NCI-H1092 treated with DMSO at 0.1 percent for 48 hours (cell line): ENCODE results near the gene FCRL1.

Experiments
- DNase-seq: peaks from one replicate; lab custom pipeline; 2025; lab: John Stamatoyannopoulos, UW

The FCRL1 gene

GRCh38 chr1:157819896-157820295 lies at the start of gene FCRL1:
TSS of gene FCRL1 (minus strand) at chr1:157820120. CDS start at chr1:157820037, 83 bp downstream.
- DNase-seq = no peak

GRCh38 chr1:157868654-157869053 lies 48.7 kb upstream of the FCRL1 start:
- no peak for DNase-seq

- DNase-seq = no peak
Observed at GRCh38 chr1:157862114-157863070, 42.5 kb upstream of the FCRL1 start.

- DNase-seq = no peak
Observed at GRCh38 chr1:157856538-157856937, 36.6 kb upstream of the FCRL1 start.

- no peak for DNase-seq
Observed at GRCh38 chr1:157852476-157852875, 32.6 kb upstream of the FCRL1 start.

GRCh38 chr1:157849229-157849875 lies 29.4 kb upstream of the FCRL1 start:
- no peak for DNase-seq

GRCh38 chr1:157844089-157844830 lies 24.3 kb upstream of the FCRL1 start:
- no peak for DNase-seq

- no peak for DNase-seq
Observed at GRCh38 chr1:157842939-157843338, 23.0 kb upstream of the FCRL1 start.

- no peak for DNase-seq
Observed at GRCh38 chr1:157841708-157842107, 21.8 kb upstream of the FCRL1 start, which contains the start of gene CD5L. TSS of gene CD5L (minus strand) at chr1:157841808. CDS start at chr1:157841701, 107 bp downstream.

GRCh38 chr1:157838966-157839365 lies 19.0 kb upstream of the FCRL1 start:
- no peak for DNase-seq

- DNase-seq = no peak
Observed at GRCh38 chr1:157834430-157834829, 14.5 kb upstream of the FCRL1 start.

GRCh38 chr1:157833145-157833544 lies 13.2 kb upstream of the FCRL1 start:
- no peak for DNase-seq

- no peak for DNase-seq
Observed at GRCh38 chr1:157831968-157832626, 12.2 kb upstream of the FCRL1 start.

GRCh38 chr1:157830887-157831286 lies 11.0 kb upstream of the FCRL1 start:
- DNase-seq = no peak

- no peak for DNase-seq
Observed at GRCh38 chr1:157829711-157830110, 9.8 kb upstream of the FCRL1 start.

GRCh38 chr1:157829210-157829609 lies 9.3 kb upstream of the FCRL1 start:
- no peak for DNase-seq

- DNase-seq = no peak
Observed at GRCh38 chr1:157820299-157820698, 379 bp upstream of the FCRL1 start.

- DNase-seq = no peak
Observed at GRCh38 chr1:157819215-157819614, 705 bp downstream of the FCRL1 start.

- no peak for DNase-seq
Observed at GRCh38 chr1:157813269-157813668, 6.7 kb downstream of the FCRL1 start.

GRCh38 chr1:157806431-157807149 lies 13.3 kb downstream of the FCRL1 start:
- no peak for DNase-seq

GRCh38 chr1:157803851-157804250 lies 16.1 kb downstream of the FCRL1 start:
- DNase-seq = no peak
